ENCODE measurements around the gene CAPN5. TPM values are rescaled to one million over a fixed set of nuclear protein-coding genes. Genes with fewer than 3 reads are reported as not detected.

CAPN5 gene
- total and polyA plus RNA-seq, 2 experiments from 2014 or later: 10.2 to 32.2 TPM

DNA sequence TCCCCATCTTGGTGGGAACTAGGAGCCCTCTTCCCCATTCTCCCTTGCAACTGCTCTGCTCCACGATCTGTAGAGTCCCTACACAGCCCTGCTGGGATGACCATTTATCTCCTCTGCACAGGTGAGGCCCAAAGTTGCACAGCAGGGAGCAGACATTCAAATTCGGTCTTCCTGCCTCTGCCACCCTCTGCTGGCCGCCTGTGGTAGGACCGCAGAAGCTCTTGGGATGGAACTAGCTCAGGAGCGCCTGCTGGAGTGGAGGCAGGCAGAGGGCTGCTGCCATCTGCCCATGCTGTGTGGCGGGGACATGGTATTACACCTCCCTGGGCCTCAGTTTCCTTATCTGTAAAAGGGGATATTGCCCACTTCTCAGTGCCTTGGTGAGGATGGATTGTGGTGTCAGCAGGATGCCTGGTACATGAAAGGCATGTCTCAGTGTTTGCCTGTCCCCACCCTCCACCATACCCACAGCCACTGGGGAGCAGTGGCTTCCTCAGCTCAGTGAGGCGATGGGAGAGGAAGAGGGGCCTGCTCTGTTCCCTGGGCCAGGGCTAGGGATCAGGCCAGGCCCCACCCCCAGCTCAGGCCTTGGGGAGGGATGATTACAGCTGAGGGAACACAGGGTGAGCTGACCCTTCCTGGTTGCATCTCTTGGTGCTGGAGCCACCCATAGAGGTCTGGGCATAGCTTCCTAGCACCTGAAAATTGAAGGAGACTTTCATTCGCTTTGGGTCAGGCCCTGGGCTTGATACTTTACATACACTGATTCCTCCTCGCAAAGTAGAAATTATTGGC is 24.6 kb downstream of the CAPN5 start:
- Histone ChIP-seq H3K9me2 (ENCODE audit: insufficient read depth) (no peaks in the 10 kb centered on the region), H3K4me2 (no peak overlapping the region), H3K27ac (ENCODE audit: low read depth) (no peak overlapping the region), H3F3A (replicated peaks; ENCODE audit: low read depth) (no peaks in the 10 kb centered on the region), H3K27me3 (ENCODE audit: insufficient read depth) (no peaks in the 10 kb centered on the region), H2AFZ (no peak overlapping the region), H4K20me1 (replicated peaks; ENCODE audit: insufficient read depth) (no peaks in the 10 kb centered on the region; the same call in 1 of the 2 replicates), H3K4me1 (ENCODE audit: insufficient read depth) (no peaks in the 10 kb centered on the region; the same call in 1 of the 2 replicates), H3K79me2 (replicated peaks; ENCODE audit: insufficient read depth) (no peaks in the 10 kb centered on the region), H3K4me3 (no peak overlapping the region), H3K36me3 (ENCODE audit: insufficient read depth) (no peaks in the 10 kb centered on the region)
- TF ChIP-seq, protein P1, sequence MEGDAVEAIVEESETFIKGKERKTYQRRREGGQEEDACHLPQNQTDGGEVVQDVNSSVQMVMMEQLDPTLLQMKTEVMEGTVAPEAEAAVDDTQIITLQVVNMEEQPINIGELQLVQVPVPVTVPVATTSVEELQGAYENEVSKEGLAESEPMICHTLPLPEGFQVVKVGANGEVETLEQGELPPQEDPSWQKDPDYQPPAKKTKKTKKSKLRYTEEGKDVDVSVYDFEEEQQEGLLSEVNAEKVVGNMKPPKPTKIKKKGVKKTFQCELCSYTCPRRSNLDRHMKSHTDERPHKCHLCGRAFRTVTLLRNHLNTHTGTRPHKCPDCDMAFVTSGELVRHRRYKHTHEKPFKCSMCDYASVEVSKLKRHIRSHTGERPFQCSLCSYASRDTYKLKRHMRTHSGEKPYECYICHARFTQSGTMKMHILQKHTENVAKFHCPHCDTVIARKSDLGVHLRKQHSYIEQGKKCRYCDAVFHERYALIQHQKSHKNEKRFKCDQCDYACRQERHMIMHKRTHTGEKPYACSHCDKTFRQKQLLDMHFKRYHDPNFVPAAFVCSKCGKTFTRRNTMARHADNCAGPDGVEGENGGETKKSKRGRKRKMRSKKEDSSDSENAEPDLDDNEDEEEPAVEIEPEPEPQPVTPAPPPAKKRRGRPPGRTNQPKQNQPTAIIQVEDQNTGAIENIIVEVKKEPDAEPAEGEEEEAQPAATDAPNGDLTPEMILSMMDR (conservative IDR thresholded peaks at IDR 0.05; ENCODE audit: low read depth in 2 of 2): peak; percentile 88 to 97
- TF ChIP-seq, protein P2, sequence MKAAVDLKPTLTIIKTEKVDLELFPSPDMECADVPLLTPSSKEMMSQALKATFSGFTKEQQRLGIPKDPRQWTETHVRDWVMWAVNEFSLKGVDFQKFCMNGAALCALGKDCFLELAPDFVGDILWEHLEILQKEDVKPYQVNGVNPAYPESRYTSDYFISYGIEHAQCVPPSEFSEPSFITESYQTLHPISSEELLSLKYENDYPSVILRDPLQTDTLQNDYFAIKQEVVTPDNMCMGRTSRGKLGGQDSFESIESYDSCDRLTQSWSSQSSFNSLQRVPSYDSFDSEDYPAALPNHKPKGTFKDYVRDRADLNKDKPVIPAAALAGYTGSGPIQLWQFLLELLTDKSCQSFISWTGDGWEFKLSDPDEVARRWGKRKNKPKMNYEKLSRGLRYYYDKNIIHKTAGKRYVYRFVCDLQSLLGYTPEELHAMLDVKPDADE (IDR thresholded peaks at IDR 0.05): no peak
- TF ChIP-seq EZH2 (IDR thresholded peaks at IDR 0.05; ENCODE audit: low read depth, unreplicated experiment) (no peak), CREB1 (CRISPR knock-in tag; IDR thresholded peaks at IDR 0.05; ENCODE audit: low read depth) (0 out of 2 replicates have a peak, but pooled peaks have one; percentile 31)
- H3K27me3 Mint-ChIP-seq (ENCODE audit: insufficient read depth, low read depth, poor library complexity): peaks cover 7% of the 10 kb centered on the region
- no peaks in the 10 kb centered on the region for H3K36me3 Mint-ChIP-seq (ENCODE audit: low read depth)
- ATAC-seq (peak; percentile 93), DNase-seq (ENCODE audit: low spot score) (peak; percentile 93)
- H3K4me3 Mint-ChIP-seq: no peak overlapping the region
- H3K4me1 Mint-ChIP-seq: peaks cover 11% of the 10 kb centered on the region
- H3K9me3 Mint-ChIP-seq: no peaks in the 10 kb centered on the region
- peak overlapping the region; percentile 29; the same call in 1 of the 2 replicates for H3K27ac Mint-ChIP-seq

DNA sequence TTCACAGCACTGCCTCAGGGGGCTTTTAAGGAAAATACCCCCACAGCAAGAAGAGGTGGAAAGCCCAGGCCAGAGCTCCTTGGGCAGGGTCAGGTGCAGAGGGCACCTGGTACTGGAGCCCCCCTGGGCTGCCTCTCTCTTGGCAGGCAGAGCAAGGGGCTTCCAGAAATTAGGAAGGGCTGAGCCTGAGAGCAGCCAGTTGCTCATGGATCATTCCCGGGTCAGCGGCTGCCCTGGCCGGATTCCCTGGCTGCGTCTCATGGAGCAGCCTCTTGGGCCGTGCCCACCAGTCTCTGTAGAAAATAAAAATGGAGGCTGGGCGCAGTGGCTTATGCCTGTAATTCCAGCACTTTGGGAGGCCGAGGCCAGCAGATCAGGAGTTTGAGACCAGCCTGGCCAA is 25.6 kb downstream of the CAPN5 start:
- Histone ChIP-seq H3K27me3 (ENCODE audit: insufficient read depth) (no peaks in the 10 kb centered on the region), H3K9me2 (ENCODE audit: insufficient read depth) (no peaks in the 10 kb centered on the region), H3F3A (replicated peaks; ENCODE audit: low read depth) (no peaks in the 10 kb centered on the region), H3K79me2 (replicated peaks; ENCODE audit: insufficient read depth) (no peaks in the 10 kb centered on the region), H3K27ac (ENCODE audit: low read depth) (no peak overlapping the region), H3K4me1 (ENCODE audit: insufficient read depth) (no peaks in the 10 kb centered on the region; the same call in 1 of the 2 replicates), H3K4me2 (no peak overlapping the region), H3K36me3 (ENCODE audit: insufficient read depth) (no peaks in the 10 kb centered on the region), H2AFZ (no peak overlapping the region), H3K4me3 (no peak overlapping the region), H4K20me1 (replicated peaks; ENCODE audit: insufficient read depth) (no peaks in the 10 kb centered on the region; the same call in 1 of the 2 replicates)
- Mint-ChIP-seq H3K36me3 (ENCODE audit: low read depth) (peaks cover 3% of the 10 kb centered on the region; the same call in 1 of the 3 replicates), H3K9me3 (peaks cover 5% of the 10 kb centered on the region; the same call in 1 of the 3 replicates), H3K27ac (no peak overlapping the region), H3K4me3 (no peak overlapping the region), H3K27me3 (ENCODE audit: insufficient read depth, low read depth, poor library complexity) (peaks cover 7% of the 10 kb centered on the region), H3K4me1 (peaks cover 11% of the 10 kb centered on the region)
- ATAC-seq (no peak), DNase-seq (ENCODE audit: low spot score) (no peak)
- TF ChIP-seq POLR2AphosphoS5 (IDR thresholded peaks at IDR 0.05; ENCODE audit: low read depth): no peak
- TF ChIP-seq ZNF331 (CRISPR knock-in tag; IDR thresholded peaks at IDR 0.05; ENCODE audit: low read depth): no peak
- TF ChIP-seq EZH2 (IDR thresholded peaks at IDR 0.05; ENCODE audit: low read depth, unreplicated experiment): no peak
- TF ChIP-seq CREB1 (CRISPR knock-in tag; IDR thresholded peaks at IDR 0.05; ENCODE audit: low read depth): no peak
- no peak for TF ChIP-seq NANOG (IDR thresholded peaks at IDR 0.05; ENCODE audit: borderline replicate concordance)
- TF ChIP-seq, protein P3, sequence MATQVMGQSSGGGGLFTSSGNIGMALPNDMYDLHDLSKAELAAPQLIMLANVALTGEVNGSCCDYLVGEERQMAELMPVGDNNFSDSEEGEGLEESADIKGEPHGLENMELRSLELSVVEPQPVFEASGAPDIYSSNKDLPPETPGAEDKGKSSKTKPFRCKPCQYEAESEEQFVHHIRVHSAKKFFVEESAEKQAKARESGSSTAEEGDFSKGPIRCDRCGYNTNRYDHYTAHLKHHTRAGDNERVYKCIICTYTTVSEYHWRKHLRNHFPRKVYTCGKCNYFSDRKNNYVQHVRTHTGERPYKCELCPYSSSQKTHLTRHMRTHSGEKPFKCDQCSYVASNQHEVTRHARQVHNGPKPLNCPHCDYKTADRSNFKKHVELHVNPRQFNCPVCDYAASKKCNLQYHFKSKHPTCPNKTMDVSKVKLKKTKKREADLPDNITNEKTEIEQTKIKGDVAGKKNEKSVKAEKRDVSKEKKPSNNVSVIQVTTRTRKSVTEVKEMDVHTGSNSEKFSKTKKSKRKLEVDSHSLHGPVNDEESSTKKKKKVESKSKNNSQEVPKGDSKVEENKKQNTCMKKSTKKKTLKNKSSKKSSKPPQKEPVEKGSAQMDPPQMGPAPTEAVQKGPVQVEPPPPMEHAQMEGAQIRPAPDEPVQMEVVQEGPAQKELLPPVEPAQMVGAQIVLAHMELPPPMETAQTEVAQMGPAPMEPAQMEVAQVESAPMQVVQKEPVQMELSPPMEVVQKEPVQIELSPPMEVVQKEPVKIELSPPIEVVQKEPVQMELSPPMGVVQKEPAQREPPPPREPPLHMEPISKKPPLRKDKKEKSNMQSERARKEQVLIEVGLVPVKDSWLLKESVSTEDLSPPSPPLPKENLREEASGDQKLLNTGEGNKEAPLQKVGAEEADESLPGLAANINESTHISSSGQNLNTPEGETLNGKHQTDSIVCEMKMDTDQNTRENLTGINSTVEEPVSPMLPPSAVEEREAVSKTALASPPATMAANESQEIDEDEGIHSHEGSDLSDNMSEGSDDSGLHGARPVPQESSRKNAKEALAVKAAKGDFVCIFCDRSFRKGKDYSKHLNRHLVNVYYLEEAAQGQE (IDR thresholded peaks at IDR 0.05; ENCODE audit: unreplicated experiment): no peak
- TF ChIP-seq, protein P2 (IDR thresholded peaks at IDR 0.05): no peak
- no peak for TF ChIP-seq JUNB (IDR thresholded peaks at IDR 0.05; ENCODE audit: unreplicated experiment)
- TF ChIP-seq, protein P1 (conservative IDR thresholded peaks at IDR 0.05; ENCODE audit: low read depth in 2 of 2): no peak
- TF ChIP-seq ZNF114 (CRISPR knock-in tag; IDR thresholded peaks at IDR 0.05): no peak

Data from GM23338 (cell line).